ENCODE measurements around the gene METAP1. TPM values are rescaled to one million over a fixed set of nuclear protein-coding genes. Genes with fewer than 3 reads are reported as not detected.

The METAP1 gene
- total and polyA plus RNA-seq, 10 donors: 22.0 to 34.7 (median 29.8) TPM

- TF ChIP-seq POLR2AphosphoS5 (IDR thresholded peaks at IDR 0.05): no peak
- no peak for TF ChIP-seq CTCF (IDR thresholded peaks at IDR 0.05 in 8 of 11, conservative IDR thresholded peaks at IDR 0.05 in 3 of 11)
- TF ChIP-seq POLR2A (IDR thresholded peaks at IDR 0.05): no peak
- intact Hi-C loops (cut with DNase I; ENCODE audit: low total_unique reads): no loop called here
- no peak for DNase-seq
- H3K27ac ChIP-seq: no peak overlapping the region
- no peaks in the 10 kb centered on the region for H3K4me1 ChIP-seq
- no peaks in the 10 kb centered on the region for H3K9me3 ChIP-seq
- no peak overlapping the region for H3K4me3 ChIP-seq
- H3K36me3 ChIP-seq: no peaks in the 10 kb centered on the region
- no peaks in the 10 kb centered on the region for H3K27me3 ChIP-seq (replicated peaks in 1 of 7)
- 72 to 89% (median 86%) methylated on average over 6 of the region's 6 CpGs for WGBS, 5 donors
Observed at GRCh38 chr4:98955229-98955628, 40.3 kb upstream of the METAP1 start.

DNA sequence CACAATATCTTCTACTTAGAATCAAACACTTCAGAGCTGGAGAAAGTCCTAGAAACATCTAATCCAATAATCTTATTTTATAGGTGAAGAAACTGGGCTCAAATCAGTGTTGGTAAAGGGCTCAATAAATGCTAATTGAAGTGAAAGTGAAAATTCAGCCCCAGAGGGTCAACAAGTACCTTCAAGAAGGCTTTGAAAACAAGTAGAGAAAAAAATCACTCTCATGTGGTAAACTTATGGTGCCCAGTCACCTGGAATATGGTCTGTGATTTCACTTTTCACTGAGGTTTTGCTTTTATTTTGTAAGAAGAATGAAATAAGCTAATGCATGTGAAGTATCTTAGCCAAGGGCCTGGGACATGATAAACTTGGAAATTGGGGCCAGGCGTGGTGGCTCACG, 37.5 kb upstream of the METAP1 start:
- intact Hi-C loops (cut with DNase I; ENCODE audit: low total_unique reads): no loop called here
- no peak overlapping the region for H3K4me3 ChIP-seq
- TF ChIP-seq CTCF (IDR thresholded peaks at IDR 0.05 in 8 of 11, conservative IDR thresholded peaks at IDR 0.05 in 3 of 11) (no peak), POLR2A (IDR thresholded peaks at IDR 0.05) (no peak), POLR2AphosphoS5 (IDR thresholded peaks at IDR 0.05) (no peak)
- no peaks in the 10 kb centered on the region for H3K27me3 ChIP-seq (replicated peaks in 1 of 7)
- no peak for DNase-seq
- H3K4me1 ChIP-seq: no peaks in the 10 kb centered on the region
- no peak overlapping the region for H3K27ac ChIP-seq
- 93 to 98% (median 95%) methylated on average over 2 of the region's 2 CpGs for WGBS, 5 donors
- H3K36me3 ChIP-seq: no peaks in the 10 kb centered on the region
- H3K9me3 ChIP-seq: no peaks in the 10 kb centered on the region

- DNase-seq: no peak
- Histone ChIP-seq H3K27ac (no peak overlapping the region), H3K4me3 (no peak overlapping the region), H3K36me3 (no peaks in the 10 kb centered on the region), H3K9me3 (no peaks in the 10 kb centered on the region), H3K27me3 (replicated peaks in 1 of 7) (no peaks in the 10 kb centered on the region), H3K4me1 (no peaks in the 10 kb centered on the region)
- TF ChIP-seq POLR2A (IDR thresholded peaks at IDR 0.05): no peak
- no peak for TF ChIP-seq CTCF (IDR thresholded peaks at IDR 0.05 in 8 of 11, conservative IDR thresholded peaks at IDR 0.05 in 3 of 11)
- TF ChIP-seq POLR2AphosphoS5 (IDR thresholded peaks at IDR 0.05): no peak
- intact Hi-C loops (cut with DNase I; ENCODE audit: low total_unique reads): no loop called here
- WGBS, 5 donors: 88 to 97% (median 95%) methylated on average over 2 of the region's 2 CpGs
Observed at GRCh38 chr4:98959411-98959810, 36.1 kb upstream of the METAP1 start.

DNA sequence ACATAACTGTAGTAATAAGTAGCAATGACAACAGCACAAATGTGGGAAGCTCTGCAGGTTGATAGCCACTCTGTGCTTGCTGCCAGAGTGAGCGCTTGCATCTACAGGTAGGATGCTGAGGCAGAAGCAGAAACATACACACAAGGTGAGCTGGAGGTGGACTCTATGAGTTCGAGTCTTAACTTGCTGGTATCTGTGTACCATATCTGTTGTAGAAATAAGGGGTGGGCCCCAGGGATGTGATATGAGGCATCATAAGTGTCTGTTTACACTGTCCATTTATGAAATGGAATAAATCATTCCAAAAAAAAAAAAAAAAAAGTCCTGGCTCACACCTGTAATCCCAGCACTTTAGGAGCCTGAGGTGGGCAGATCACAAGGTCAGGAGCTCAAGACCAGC, 33.8 kb upstream of the METAP1 start:
- Histone ChIP-seq H3K27me3 (replicated peaks in 1 of 7) (no peaks in the 10 kb centered on the region), H3K27ac (no peak overlapping the region), H3K4me1 (no peaks in the 10 kb centered on the region), H3K4me3 (no peak overlapping the region), H3K9me3 (no peaks in the 10 kb centered on the region), H3K36me3 (no peaks in the 10 kb centered on the region)
- DNase-seq: no peak
- intact Hi-C loops (cut with DNase I; ENCODE audit: low total_unique reads): no loop called here
- TF ChIP-seq CTCF (IDR thresholded peaks at IDR 0.05 in 8 of 11, conservative IDR thresholded peaks at IDR 0.05 in 3 of 11): no peak
- no peak for TF ChIP-seq POLR2A (IDR thresholded peaks at IDR 0.05)
- no peak for TF ChIP-seq POLR2AphosphoS5 (IDR thresholded peaks at IDR 0.05)
- 87 to 98% (median 92%) methylated on average over 2 of the region's 2 CpGs for WGBS, 5 donors

Data from spleen (tissue), 11 donors.